GM21825 (cell line): ENCODE data around the gene CEP19.
"Not testable (repeated sequence)": the region's sequence is repeated elsewhere in the genome, so short reads cannot be mapped to it uniquely, and the experiment has no call there.

Experiments used
- ATAC-seq: cut with Tn5 transposase; IDR thresholded peaks from one replicate; pipeline ENCODE4 v1.9.1; 2021; ENCODE audit warnings: mild to moderate bottlenecking, moderate library complexity; ENCODE audit not compliant: unreplicated experiment

CEP19 gene

GRCh38 chr3:196711838-196712513 lies at the start of gene CEP19, which contains the start of gene PIGX:
Gene CEP19 (minus strand): TSS chr3:196712250. CDS start chr3:196708657, 3,593 bp downstream.
Gene PIGX (plus strand): TSS chr3:196712377.
- ATAC-seq, result peak; percentile 71

GRCh38 chr3:196757876-196758739 lies 46.1 kb upstream of the CEP19 start:
- ATAC-seq, result no peak

- ATAC-seq, result no peak
These were observed 44.7 kb upstream of the CEP19 start for GRCh38 chr3:196756732-196757131.

GRCh38 chr3:196754091-196754981 lies 42.3 kb upstream of the CEP19 start:
- no peak for ATAC-seq

- no peak for ATAC-seq
These were observed 41.2 kb upstream of the CEP19 start for GRCh38 chr3:196753201-196753600.

- peak; percentile 72 for ATAC-seq
These were observed 37.1 kb upstream of the CEP19 start for GRCh38 chr3:196749125-196749524.

GRCh38 chr3:196743569-196743968 lies 31.5 kb upstream of the CEP19 start:
- ATAC-seq, result not testable (repeated sequence)

- no peak for ATAC-seq
These were observed 29.3 kb upstream of the CEP19 start for GRCh38 chr3:196741249-196741889.

- ATAC-seq, result peak; percentile 1
These were observed 28.6 kb upstream of the CEP19 start for GRCh38 chr3:196740481-196741248.

GRCh38 chr3:196739671-196740480 lies 27.8 kb upstream of the CEP19 start, which contains the start of gene PAK2:
Gene PAK2 (plus strand): TSS chr3:196739857. CDS start chr3:196782647, 42,790 bp downstream.
- peak; percentile 82 for ATAC-seq

- ATAC-seq, result no peak
These were observed 25.6 kb upstream of the CEP19 start for GRCh38 chr3:196737655-196738054.

- ATAC-seq, result no peak
These were observed 24.8 kb upstream of the CEP19 start for GRCh38 chr3:196736670-196737374.

- no peak for ATAC-seq
These were observed 23.7 kb upstream of the CEP19 start for GRCh38 chr3:196735751-196736150.

- no peak for ATAC-seq
These were observed 15.0 kb upstream of the CEP19 start for GRCh38 chr3:196726788-196727675.

GRCh38 chr3:196721097-196721496 lies 9.0 kb upstream of the CEP19 start:
- ATAC-seq, result no peak

- peak; percentile 41 for ATAC-seq
These were observed 5.1 kb upstream of the CEP19 start for GRCh38 chr3:196717162-196717561.
